Breast epithelium (tissue), 4 donors: Measurements from ENCODE around the gene FOXD1. TPM values are rescaled to one million over a fixed set of nuclear protein-coding genes. Genes with fewer than 3 reads are reported as not detected.

Experiments
- DNase-seq, 2 donors: peaks; one replicate each; pipeline ENCODE4 v3.0.0-alpha.2; 2019; ENCODE audit warnings: low spot score in 2 of 2
- H3K27ac ChIP-seq, 2 donors: fragments of 200-600 bp; sonication (generic) in 1 of 2; one replicate each; pipeline ENCODE4 v1.5.1; 2016 to 2019; ENCODE audit warnings: mild to moderate bottlenecking in 1 of 2
- H3K27me3 ChIP-seq, 2 donors: fragments of 200-600 bp; sonication (generic) in 1 of 2; one replicate each; pipeline versions ENCODE4 v1.5.1 to v1.6.0; 2017 to 2019; ENCODE audit warnings: control low read depth in 1 of 2, mild to moderate bottlenecking in 1 of 2
- H3K36me3 ChIP-seq: fragments of 200-600 bp; one replicate; pipeline ENCODE4 v1.5.1; 2019
- H3K4me1 ChIP-seq, 2 donors: fragments of 200-600 bp; sonication (generic); one replicate each; pipeline ENCODE4 v1.5.1; 2016 to 2019; ENCODE audit warnings: control low read depth in 1 of 2
- H3K4me3 ChIP-seq, 3 donors: fragments of 200-600 bp; sonication (generic); 1 replicate in 2 of 3; 2 replicates in 1 of 3; pipeline ENCODE4 v1.5.1; 2016 to 2019; ENCODE audit warnings: mild to moderate bottlenecking in 3 of 3, moderate library complexity in 2 of 3
- H3K9me3 ChIP-seq, 2 donors: fragments of 200-600 bp; sonication (generic) in 1 of 2; one replicate each; pipeline ENCODE4 v1.5.1; 2016 to 2019; ENCODE audit warnings: control low read depth in 1 of 2
- CTCF ChIP-seq, 3 donors: fragments of 450-650 bp; IDR thresholded peaks; one replicate each; pipeline ENCODE4 v1.5.1; 2016 to 2017; ENCODE audit warnings: antibody characterized with exemption in 3 of 3, mild to moderate bottlenecking in 3 of 3, moderate library complexity in 3 of 3
- POLR2A ChIP-seq: fragments of 450-650 bp; IDR thresholded peaks from one replicate; pipeline ENCODE4 v1.6.1; 2016; ENCODE audit warnings: antibody characterized with exemption, mild to moderate bottlenecking, moderate library complexity
- POLR2AphosphoS5 ChIP-seq, 3 donors: sonication (generic); formaldehyde crosslinking; IDR thresholded peaks; one replicate each; pipeline ENCODE4 v1.6.1; 2017; ENCODE audit warnings: antibody characterized with exemption in 3 of 3
- intact Hi-C: fragments of 100-400 bp; cut with DNase I; formaldehyde crosslinking; loops from one replicate; pipeline ENCODE4 v1.15.1; 2023; ENCODE audit warnings: low total_unique reads
- total RNA-seq, 3 donors: library from RNA; depleted of rRNA; stranded (reverse); fragments of >200 nt; gene quantifications; one replicate each; pipeline ENCODE4 v1.1.0, GENCODE V29; 2016

The FOXD1 gene
- total RNA-seq, 3 donors from 2014 or later, result 0.29 to 0.32 TPM; not detected in 1

- no peak for TF ChIP-seq POLR2A
- no peak for TF ChIP-seq CTCF (IDR thresholded peaks at IDR 0.05)
- TF ChIP-seq POLR2AphosphoS5 (IDR thresholded peaks at IDR 0.05), result no peak
- DNase-seq, result no peak
- Histone ChIP-seq H3K27ac (no peak overlapping the region), H3K4me3 (no peak overlapping the region), H3K4me1 (no peaks in the 10 kb centered on the region), H3K9me3 (no peaks in the 10 kb centered on the region), H3K27me3 (peaks cover 0 to 6% of the 10 kb centered on the region in 2 donors), H3K36me3 (no peaks in the 10 kb centered on the region)
- intact Hi-C loops, result no loop called here
Measured at GRCh38 chr5:73399775-73400174, 48.8 kb downstream of the FOXD1 start.

Other genes starting within 250 kb of the FOXD1 start
- 100 to 1,000 TPM; 503 to 575 (median 519) TPM for gene BTF3, start 49.7 kb upstream of the FOXD1 start, total RNA-seq
- 10 to 100 TPM; 28.8 to 83.9 (median 44.2) TPM for gene ANKRA2, start 116.9 kb upstream of the FOXD1 start, total RNA-seq
- gene UTP15, start 117.0 kb upstream of the FOXD1 start, total RNA-seq, result 10 to 100 TPM; 38.7 to 61.6 (median 39.0) TPM
- 10 to 100 TPM; 11.4 to 65.4 (median 31.5) TPM for gene ARHGEF28, start 177.4 kb upstream of the FOXD1 start, total RNA-seq